C4-2B (cell line): ENCODE measurements around the gene C22orf39.

Experiments used
- ZFX ChIP-seq: fragments of 450-650 bp; IDR thresholded peaks from 2 replicates; pipeline ENCODE4 v1.6.1; 2017
- TF ChIP-seq, protein P1 (sequence below): fragments of 450-650 bp; conservative IDR thresholded peaks from 2 replicates; pipeline ENCODE4 v1.5.1; 2017; ENCODE audit warnings: mild to moderate bottlenecking

DNA sequence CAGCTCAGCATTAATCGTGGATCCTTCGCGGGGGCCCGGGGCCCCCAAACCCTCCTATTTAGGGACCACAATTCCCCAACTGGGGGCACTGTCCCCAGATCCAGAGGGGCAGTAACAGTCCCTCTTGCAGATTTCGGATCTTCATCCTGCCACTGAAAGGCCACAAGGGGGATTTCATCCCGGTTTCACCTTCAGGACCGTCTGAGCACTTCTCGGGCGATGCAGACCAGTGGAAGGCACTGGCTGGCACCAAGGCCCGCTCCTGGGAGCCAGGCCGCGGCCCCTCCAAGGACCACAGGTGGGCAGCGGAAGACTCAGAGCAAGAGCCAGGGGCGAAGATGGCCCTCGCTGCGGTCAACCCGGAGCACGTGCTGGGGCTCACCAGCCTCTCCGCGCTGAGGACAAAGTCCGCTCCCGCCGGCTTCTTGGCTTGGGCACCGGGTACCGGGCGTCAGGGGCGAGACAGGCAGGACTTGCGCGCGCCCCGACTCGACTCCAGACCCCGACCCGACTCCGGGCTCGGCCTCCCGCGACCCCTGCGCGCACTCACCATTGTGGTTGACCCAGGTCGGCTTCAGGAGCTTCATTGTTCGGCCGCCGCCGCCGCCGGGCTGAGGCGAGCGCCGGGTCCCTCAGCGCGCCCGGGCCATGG, 16.5 kb downstream of the C22orf39 start:
- TF ChIP-seq, protein P1, sequence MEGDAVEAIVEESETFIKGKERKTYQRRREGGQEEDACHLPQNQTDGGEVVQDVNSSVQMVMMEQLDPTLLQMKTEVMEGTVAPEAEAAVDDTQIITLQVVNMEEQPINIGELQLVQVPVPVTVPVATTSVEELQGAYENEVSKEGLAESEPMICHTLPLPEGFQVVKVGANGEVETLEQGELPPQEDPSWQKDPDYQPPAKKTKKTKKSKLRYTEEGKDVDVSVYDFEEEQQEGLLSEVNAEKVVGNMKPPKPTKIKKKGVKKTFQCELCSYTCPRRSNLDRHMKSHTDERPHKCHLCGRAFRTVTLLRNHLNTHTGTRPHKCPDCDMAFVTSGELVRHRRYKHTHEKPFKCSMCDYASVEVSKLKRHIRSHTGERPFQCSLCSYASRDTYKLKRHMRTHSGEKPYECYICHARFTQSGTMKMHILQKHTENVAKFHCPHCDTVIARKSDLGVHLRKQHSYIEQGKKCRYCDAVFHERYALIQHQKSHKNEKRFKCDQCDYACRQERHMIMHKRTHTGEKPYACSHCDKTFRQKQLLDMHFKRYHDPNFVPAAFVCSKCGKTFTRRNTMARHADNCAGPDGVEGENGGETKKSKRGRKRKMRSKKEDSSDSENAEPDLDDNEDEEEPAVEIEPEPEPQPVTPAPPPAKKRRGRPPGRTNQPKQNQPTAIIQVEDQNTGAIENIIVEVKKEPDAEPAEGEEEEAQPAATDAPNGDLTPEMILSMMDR: no peak; the same call in 1 of the 2 replicates
- no peak; the same call in 1 of the 2 replicates for TF ChIP-seq ZFX
